Measurements from ENCODE around the gene AREG.
"Not testable (repeated sequence)": the region's sequence is repeated elsewhere in the genome, so short reads cannot be mapped to it uniquely, and the experiment has no call there.

Gene AREG

DNA sequence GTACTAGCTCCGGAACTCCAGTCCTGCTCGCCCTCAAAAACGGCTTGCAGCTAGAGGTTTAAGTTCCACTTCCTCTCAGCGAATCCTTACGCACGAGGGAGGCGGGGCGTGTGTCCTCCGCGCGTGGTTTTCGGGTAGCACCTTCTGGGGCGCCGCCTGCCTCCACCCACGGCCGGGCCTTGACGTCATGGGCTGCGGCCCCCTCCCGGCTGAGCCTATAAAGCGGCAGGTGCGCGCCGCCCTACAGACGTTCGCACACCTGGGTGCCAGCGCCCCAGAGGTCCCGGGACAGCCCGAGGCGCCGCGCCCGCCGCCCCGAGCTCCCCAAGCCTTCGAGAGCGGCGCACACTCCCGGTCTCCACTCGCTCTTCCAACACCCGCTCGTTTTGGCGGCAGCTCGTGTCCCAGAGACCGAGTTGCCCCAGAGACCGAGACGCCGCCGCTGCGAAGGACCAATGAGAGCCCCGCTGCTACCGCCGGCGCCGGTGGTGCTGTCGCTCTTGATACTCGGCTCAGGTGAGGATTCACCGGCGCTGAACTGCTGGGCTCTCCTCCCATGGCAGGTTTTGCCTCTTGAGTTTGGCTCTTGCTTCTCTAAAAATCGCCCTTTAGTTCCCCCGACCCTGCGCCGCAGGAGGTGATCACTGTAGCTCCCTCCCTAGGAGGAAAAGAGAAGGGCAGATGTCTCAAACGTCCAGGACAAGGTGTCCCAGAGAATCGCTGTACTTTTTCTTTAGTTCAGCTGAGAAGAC is at the start of gene AREG:
Gene AREG (plus strand): TSS at position 246 of the 752 bp plus-strand sequence. CDS start 210 bp downstream, at position 456.
- FAIRE-seq = peak; percentile 94
- peak; percentile 62 for DNase-seq (ENCODE audit: extremely low spot score, insufficient read length, low read depth)

DNA sequence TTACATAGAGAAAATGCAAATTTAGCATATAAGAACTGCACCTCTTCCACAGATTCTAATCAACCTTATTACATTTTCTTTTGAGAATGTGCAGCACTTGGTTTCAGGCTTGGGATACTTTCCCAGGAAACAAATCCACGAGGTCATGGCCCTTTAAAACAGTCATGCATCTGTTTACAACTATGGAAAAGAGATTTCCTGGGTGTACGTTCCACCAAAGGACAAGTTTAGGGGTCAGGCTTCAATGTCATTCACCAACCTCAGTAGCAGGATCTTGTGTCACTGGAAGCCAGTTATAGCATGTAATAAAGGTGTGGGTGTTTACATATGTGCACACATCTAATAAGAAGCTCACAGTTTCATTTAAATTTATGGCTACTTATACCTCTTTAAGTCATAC is 49.3 kb upstream of the AREG start:
- no peak for FAIRE-seq
- no peak for DNase-seq (ENCODE audit: extremely low spot score, insufficient read length, low read depth)

DNA sequence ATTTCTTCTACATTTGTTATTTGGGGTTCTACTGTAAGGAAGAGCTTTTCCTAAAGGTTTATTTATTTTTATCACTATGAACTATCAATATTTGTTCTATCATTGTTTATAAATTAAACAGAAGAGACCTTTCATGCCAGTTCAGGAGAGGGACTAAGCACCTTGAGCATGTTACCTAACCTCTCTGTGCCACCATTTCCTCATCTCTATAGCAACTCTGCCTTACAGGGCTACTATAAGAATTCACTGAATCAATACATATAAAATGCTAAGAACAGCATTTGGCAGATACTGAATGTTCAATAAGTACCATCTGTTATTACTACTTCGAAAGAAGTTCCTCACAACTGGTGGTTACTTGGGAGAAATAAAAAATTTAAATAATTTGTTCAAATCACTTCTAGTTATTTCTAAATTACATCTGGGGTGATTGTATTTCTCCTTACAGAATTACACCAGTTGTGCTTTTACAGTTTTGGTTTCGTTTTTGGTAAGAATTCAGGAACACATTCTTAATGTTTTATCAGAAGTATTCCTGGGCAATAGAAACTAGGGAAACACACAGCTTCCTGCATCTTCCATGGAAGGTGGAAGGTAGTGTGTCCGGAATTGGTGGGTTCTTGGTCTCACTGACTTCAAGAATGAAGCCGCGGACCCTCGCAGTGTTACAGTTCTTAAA is 47.0 kb upstream of the AREG start:
- DNase-seq (ENCODE audit: extremely low spot score, insufficient read length, low read depth) = no peak
- FAIRE-seq = peak; percentile 33

DNA sequence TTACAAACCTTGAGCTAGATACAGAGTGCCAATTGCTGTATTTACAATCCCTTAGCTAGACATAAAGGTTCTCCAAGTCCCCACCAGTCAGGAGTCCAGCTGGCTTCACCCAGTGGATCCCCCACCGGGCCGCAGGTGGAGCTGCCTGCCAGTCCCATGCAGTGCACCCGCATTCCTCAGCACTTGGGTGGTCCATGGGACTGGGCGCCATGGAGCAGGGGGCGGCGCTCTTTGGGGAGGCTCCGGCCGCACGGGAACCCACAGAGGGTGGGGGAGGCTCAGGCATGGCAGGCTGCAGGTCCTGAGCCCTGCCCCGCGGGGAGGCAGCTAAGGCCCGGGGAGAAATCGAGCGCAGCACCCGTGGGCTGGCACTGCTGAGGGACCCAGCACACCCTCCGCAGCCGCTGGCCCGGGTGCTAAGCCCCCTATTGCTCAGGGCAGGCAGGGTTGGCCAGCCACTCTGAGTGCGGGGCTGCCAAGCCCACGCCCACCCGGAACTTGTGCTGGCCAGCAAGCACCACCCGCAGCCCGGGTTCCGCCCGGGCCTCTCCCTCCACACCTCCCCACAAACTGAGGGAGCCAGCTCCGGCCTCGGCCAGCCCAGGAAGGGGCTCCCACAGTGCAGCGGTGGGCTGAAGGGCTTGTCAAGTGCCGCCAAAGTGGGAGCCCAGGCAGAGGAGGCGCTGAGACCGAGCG is 45.9 kb upstream of the AREG start:
- FAIRE-seq = not testable (repeated sequence)

GRCh38 chr4:74400395-74400794 is 44.5 kb upstream of the AREG start:
- no peak for FAIRE-seq

More for the DNA sequence above, 45.9 kb upstream of the AREG start:
- DNase-seq (ENCODE audit: extremely low spot score, insufficient read length, low read depth) = not testable (repeated sequence)

GRCh38 chr4:74402692-74403456 is 42.1 kb upstream of the AREG start:
- DNase-seq (ENCODE audit: extremely low spot score, insufficient read length, low read depth) (no peak), FAIRE-seq (peak; percentile 64)

More at GRCh38 chr4:74400395-74400794, 44.5 kb upstream of the AREG start:
- DNase-seq (ENCODE audit: extremely low spot score, insufficient read length, low read depth) = no peak

GRCh38 chr4:74407891-74408290 is 37.0 kb upstream of the AREG start:
- no peak for DNase-seq (ENCODE audit: extremely low spot score, insufficient read length, low read depth)
- FAIRE-seq = no peak

- DNase-seq (ENCODE audit: extremely low spot score, insufficient read length, low read depth) = no peak
- no peak for FAIRE-seq
Observed at GRCh38 chr4:74408639-74409038, 36.3 kb upstream of the AREG start.

GRCh38 chr4:74410272-74410671 is 34.7 kb upstream of the AREG start:
- no peak for DNase-seq (ENCODE audit: extremely low spot score, insufficient read length, low read depth)
- FAIRE-seq = no peak

- DNase-seq (ENCODE audit: extremely low spot score, insufficient read length, low read depth) = no peak
- FAIRE-seq = no peak
Observed at GRCh38 chr4:74412225-74412624, 32.7 kb upstream of the AREG start.

DNA sequence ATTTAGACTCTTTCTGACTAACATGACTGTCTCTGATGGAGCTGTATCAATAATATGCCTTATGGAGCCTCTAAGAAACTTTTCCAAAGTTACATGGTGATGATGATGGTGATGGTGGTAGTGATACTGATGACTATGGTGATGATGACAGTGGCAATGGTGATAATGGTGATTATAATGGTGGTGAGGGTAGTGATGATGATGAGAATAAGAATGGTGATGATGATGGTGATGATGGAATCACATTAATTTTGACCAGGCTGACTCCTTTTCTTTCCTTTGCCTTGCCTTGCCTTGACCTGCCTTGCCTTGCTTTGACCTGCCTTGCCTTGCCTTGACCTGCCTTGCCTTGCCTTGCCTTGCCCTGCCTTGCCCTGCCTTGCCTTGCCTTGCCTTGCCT is 31.7 kb upstream of the AREG start:
- no peak for FAIRE-seq

DNA sequence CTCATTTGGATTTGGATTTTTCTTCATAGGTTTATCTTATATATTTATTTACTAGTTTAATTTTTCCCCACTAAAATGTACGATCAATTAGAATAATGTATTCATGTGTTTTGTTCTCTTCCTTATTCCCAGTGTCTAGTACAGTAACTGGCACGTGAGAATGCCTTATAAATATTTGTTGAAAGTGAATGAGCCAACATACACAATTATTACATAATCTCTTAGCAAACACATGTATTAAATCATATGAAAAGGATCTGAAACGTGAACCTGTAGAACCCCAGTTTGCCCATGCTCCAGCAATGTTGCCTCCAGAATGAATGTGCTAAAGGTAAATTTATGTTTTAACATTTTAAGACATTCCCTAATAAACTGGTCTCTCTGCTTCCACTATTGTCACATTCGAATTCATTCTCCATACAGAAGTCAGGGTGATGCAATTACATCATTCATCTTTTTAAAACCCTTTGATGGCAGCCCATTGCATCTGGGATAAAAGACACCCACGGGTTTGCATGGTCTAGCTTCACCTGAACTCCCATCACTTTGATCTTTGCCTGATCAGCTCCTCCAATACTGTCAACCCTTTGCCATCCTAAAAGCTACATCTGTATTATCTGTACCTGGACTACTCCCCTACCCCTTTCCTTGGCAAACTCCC is 30.7 kb upstream of the AREG start:
- FAIRE-seq = no peak
- no peak for DNase-seq (ENCODE audit: extremely low spot score, insufficient read length, low read depth)

More for the DNA sequence above, 31.7 kb upstream of the AREG start:
- no peak for DNase-seq (ENCODE audit: extremely low spot score, insufficient read length, low read depth)

DNA sequence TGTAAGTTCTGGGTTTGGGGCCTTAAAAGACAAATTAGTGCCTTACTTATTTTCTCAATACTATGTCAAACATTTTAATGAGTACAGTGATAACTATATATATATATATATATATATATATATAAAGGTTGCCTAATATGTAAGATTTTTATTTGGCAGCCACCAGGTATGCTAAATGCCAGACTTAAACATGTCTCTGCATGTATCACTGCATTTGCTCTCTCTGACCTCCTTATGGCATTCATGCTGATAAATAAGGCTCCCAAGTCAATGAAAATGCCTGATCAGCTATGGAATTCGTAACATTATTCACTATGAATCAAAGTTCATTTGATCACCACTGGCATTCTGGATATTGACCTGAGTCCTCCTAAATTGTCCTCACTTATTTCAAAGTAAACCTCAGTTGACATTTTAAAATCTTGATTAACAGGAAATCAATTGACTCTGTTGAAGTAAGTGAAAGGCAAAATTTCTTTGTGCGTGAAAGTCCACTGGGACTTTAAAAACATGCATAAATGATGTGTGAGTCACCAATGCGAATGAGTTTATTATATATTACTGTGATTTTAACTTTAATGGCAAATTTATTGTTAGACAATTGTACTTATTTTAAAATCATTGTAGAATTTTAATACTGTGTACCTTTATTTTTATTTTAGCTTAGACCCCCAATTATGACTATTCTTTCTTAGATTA is 29.2 kb upstream of the AREG start:
- FAIRE-seq (no peak), DNase-seq (ENCODE audit: extremely low spot score, insufficient read length, low read depth) (no peak)

GRCh38 chr4:74418063-74418670 is 26.8 kb upstream of the AREG start:
- FAIRE-seq = no peak
- no peak for DNase-seq (ENCODE audit: extremely low spot score, insufficient read length, low read depth)

- FAIRE-seq (no peak), DNase-seq (ENCODE audit: extremely low spot score, insufficient read length, low read depth) (no peak)
Observed at GRCh38 chr4:74420863-74421262, 24.1 kb upstream of the AREG start.

DNA sequence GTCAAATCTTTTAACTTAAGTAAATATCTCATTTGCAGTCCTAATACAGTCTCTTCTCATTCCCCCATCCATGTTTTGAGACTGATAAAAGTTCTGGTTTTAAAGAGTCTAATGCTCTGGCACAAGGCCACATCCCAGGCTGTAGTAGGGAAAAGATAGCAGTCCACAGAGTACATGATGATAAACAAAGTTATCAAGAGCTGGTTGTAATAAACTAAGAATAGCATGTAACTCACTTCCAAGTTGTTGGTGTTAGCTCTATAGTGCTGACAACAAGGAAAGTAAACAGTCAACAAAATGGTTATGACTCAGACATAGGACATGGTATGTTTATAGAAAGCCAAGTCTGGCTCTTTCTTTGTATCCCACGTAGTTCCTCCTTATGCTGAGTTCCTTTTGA is 21.8 kb upstream of the AREG start:
- DNase-seq (ENCODE audit: extremely low spot score, insufficient read length, low read depth) (no peak), FAIRE-seq (peak; percentile 49)

- FAIRE-seq = no peak
- no peak for DNase-seq (ENCODE audit: extremely low spot score, insufficient read length, low read depth)
Observed at GRCh38 chr4:74424111-74424510, 20.8 kb upstream of the AREG start.

GRCh38 chr4:74426101-74426500 is 18.8 kb upstream of the AREG start:
- no peak for FAIRE-seq
- DNase-seq (ENCODE audit: extremely low spot score, insufficient read length, low read depth) = no peak

DNA sequence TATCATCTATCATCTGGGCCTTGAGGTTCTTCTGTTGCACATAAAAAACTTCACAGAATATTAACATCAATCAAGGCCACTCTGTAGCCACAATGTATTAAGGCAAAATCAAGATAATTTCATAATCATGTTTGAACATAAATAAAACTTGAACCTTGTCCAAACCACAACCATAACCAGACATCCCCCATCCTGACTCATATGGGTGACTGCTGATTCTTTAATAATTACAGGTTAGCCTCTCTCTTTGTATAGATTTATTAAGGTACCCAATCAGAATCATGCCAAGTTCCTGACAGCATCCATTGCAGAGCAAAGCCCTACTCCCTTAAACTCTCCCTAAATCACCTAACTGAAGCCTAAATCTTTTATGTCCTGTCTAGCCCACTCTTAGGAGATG is 16.7 kb upstream of the AREG start:
- DNase-seq (ENCODE audit: extremely low spot score, insufficient read length, low read depth) (no peak), FAIRE-seq (no peak)
